GM18861 (cell line): Measurements from ENCODE around the gene RBM25.
"Not testable (repeated sequence)": the region's sequence is repeated elsewhere in the genome, so short reads cannot be mapped to it uniquely, and the experiment has no call there.

ENCODE experiments used
- ATAC-seq: cut with Tn5 transposase; IDR thresholded peaks from one replicate; pipeline ENCODE4 v1.9.1; 2021; ENCODE audit not compliant: unreplicated experiment

The RBM25 gene

DNA sequence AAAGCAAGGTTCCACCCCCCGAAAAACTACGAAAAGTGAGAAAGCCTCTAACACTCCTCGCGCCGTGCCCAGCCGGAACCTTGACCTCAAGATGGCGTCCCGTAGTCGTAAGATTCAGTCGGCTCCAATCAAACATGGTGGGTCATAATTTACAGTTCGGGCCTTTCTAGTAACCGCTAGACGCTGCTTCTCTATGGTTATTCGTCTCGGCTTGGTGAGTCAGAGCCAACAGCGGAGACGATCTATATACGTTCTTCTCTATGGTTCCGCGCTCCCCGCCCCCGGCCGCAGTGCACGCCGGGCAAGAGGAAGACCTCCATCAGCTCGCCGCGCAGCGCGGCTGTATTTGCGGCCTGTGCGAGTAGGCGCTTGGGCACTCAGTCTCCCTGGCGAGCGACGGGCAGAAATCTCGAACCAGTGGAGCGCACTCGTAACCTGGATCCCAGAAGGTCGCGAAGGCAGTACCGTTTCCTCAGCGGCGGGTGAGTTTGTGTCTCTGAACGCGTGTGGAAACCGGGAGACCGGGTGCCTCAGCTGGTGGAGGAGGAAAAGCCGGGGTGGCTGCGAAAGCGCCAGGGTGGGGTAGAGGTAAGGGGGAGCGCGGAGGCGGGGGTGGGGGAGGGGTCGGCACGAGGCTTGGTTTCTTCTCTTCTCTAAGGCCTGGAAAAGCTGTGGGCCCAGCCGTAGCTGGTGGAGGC is at the start of gene RBM25:
RBM25 (plus strand) TSS at position 311 of the 698 bp plus-strand sequence. CDS start 13,108 bp downstream, outside the sequence.
- peak; percentile 95 for ATAC-seq

DNA sequence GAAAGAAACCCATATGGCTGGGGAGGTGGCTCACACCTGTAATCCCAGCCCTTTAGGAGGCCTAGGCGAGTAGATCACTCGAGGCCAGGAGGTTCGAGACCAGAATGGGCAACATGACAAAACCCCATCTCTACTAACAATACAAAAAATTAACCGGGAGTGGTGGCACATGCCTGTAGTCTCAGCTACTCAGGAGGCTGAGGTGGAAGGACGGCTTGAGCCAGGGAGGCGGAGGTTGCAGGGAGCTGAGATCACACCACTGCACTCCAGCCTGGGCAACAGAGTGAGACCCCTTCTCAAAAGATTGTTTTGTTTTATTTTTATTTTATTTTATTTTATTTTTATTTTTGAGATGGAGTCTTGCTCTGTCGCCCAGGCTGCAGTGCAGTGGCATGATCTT is 47.1 kb upstream of the RBM25 start:
- not testable (repeated sequence) for ATAC-seq

DNA sequence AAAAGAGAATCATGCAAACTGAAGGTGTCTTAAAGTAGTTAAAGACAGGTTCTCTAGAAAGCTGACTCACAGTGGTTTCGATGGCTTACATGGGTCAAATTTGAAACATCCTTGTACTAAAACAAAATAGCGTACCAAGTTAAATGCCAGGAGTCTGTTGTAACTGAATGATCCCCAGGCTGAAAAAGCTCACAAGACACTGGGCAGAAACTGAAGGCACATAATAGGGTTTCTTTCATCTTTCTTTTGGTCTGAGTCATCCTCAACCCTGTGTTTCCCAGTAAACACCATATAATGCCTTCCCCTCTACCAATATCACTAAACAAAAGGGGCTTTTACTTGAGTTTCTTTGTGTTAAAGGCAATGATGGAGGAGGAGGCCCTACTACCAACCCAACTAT is 44.2 kb upstream of the RBM25 start:
- peak; percentile 93 for ATAC-seq

DNA sequence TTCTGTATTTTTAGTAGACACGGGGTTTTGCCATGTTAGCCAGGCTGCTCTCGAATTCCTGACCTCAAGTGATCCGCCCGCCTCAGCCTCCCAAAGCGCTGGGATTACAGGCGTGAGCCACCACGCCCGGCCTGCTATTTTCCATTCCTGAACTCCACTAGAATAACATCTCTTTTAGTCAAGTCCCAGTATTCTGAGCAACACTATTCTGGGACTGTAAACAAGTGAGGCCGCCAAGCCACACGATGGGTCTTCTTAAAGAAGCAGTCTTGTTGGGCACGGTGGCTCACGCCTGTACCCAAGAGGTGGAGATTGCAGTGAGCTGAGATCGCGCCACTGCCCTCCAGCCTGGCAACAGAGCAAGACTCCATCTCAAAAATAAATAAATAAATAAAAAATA is 42.8 kb upstream of the RBM25 start:
- not testable (repeated sequence) for ATAC-seq

DNA sequence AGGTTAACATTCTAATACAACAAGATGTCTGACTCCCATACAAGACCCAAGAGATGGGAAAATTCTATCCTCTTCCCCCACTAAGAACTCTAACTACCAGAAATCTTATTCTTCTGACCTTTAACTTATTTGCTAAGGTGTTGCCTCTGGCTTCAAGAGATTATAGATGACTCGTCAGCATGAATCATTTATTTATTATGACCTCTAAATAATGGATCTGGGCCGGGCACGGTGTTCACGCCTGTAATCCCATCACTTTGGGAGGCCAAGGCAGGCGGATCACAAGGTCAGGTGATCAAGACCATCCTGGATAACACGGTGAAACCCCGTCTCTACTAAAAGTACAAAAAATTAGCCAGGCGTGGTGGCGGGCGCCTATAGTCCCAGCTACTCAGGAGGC is 42.3 kb upstream of the RBM25 start:
- not testable (repeated sequence) for ATAC-seq

DNA sequence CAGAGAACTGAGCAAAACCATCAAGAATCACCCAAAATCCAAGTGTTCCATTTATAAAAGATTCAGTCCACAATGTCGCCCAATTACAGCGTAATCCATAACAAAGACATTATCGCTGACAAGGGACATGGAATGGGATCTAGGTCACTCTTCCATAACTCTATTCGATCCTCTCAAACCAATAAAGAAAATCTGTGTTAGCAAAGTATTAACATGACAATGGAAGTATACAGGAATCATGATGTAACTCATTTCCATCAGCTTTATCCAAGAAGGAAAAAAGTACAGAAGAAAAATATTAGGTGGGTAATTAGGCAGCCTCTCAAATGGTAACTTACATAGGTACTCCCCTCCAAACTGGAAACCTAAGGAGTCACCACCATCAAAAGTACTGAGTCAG is 36.3 kb upstream of the RBM25 start:
- ATAC-seq: no peak

DNA sequence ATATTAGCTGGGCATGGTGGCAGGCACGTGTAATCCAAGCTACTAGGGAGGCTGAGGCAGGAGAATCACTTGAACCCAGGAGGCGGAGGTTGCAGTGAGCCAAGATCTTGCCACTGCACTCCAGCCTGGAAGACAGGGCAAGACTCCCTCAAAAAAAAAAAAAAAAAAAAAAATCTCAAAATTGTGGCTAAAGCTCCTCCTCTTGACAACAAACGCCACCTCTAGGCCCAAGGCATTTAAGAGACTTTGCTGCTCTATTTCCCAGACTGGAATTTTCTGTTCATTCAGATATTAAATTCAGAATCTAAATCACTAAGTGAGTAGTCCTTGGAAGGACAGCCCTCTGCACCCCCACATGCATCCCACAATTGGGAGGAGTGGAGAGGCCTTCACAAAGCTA is 32.8 kb upstream of the RBM25 start:
- no peak for ATAC-seq

DNA sequence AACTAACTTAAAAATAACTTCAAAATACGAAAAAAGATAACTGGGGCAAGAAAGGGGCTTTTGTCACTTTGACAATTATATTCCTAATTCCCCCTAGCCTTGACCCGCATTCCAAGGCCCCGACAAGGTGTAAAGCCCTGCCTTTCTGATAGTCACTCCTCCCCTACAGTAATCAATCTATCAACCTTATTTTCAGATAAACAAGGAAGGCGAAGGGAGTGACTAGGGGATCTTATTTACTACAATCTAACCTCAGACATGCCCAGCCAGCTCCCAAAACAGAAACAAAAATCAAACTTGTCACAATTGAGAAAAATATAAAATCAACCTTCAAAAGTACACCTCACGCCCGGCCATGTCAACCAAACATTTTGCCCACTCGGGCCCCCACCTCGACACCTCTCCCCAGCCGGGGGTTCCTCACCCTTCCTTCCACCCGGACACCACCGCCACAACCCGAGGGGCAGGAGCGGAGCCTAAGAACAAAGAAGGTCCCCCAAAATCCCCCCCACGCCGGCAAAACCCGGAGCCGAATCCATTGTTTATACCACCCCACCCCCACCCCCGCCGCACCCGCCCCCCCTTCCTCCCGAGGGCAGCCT is 32.0 kb upstream of the RBM25 start:
- ATAC-seq: no peak

DNA sequence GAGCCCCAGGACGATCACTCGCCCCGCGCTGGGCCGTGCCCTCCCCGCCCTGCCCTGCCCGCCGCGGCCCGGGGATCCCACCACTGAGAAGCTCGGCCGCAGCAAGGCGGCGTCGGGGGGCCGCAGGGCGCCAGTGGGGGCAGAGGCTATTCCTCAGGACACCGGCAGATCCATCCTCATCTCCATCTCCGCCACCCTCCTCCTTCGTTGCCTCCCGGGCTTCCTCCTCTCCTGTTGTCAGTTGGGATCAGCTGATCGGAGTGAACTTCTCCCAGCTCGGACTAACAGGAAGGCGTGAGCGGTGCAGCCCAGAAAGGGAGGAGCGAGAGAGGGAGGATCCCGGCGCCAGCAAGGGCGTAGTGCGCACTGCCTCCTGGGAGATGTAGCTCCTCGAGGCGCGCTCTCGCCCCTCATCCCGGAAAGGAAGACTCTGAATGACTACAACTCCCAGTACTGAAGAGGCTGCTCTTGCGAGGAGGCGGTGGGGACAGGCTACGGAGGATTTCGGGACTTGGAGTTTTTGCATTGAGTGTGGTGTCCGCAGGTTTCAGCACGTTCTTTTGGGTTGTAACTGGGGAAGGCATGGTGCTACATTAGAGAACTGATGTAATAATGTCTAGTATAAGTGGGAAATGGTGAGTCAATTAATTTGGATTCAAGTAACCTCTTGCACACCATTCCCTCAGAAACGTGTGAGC is 31.3 kb upstream of the RBM25 start, which contains the start of gene ZFYVE1:
ZFYVE1 (minus strand) TSS at position 262 of the 698 bp plus-strand sequence. CDS start 2,598 bp downstream, outside the sequence.
- ATAC-seq: peak; percentile 97

DNA sequence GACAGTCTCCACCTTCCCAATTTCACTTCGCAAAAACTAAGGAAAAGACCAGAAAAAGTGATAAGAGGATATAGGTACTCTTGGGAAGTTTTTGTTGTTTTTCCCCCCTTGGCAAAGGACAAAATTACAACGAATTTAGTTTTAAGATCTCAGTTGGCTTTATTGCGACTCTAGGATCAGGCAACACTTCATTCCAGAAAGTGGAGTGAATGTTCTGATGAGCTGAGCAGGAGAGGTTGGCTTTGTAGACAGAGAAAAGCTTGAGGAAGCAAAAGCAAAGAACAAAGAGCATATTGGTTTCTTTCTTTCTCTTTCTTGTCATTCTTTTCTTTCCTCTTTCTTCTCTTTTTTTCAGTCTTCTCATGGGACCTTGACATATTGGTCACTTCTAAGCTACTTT is 30.8 kb upstream of the RBM25 start:
- ATAC-seq: no peak

DNA sequence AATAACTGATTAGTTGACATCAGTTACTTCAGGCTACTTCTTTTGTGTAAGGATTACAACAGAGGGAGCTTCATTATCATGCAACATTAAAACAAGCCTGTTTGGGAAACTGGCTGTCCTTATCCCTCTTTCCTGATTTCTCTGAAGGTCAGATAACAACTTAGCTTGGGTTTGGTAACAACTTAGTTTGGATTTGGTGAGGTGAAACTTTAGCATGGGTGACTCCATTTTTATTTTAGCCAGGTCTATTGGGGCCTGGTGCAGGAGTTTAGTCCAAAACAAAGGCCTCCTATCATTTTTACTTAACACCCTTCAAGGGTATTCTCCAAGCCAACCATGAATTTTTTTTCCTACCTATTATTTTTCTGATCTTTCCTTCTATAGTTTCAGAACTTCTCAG is 30.4 kb upstream of the RBM25 start:
- ATAC-seq: no peak

DNA sequence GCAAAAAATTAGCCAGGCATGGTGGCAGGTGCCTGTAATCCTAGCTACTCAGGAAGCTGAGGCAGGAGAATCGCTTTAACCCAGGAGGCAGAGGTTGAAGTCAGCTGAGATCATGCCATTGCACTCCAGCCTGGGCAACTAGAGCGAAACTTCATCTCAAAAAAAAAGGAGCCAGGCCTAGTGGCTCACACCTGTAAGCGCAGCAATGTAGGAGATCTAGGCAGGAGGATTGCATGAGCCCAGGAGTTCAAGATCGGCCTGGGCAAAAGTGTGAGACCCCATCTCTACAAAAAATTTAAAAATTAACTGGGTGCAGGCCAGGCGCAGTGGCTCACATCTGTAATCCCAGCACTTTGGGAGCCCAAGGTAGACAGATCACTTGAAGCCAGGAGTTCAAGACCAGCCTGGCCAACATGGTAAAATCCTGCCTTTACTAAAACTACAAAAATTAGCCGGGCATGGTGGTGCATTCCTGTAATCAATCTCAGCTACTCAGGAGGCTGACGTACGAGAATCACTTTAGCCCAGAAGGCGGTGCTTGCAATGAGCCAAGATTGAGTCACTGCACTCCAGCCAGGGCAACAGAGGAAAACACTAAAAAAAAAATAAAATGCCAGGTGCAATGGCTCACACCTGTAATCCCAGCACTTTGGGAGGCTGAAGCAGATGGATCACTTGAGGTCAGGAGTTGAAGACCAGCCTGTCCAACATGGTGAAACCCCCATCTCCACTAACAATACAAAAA is 21.5 kb upstream of the RBM25 start:
- ATAC-seq: not testable (repeated sequence)

DNA sequence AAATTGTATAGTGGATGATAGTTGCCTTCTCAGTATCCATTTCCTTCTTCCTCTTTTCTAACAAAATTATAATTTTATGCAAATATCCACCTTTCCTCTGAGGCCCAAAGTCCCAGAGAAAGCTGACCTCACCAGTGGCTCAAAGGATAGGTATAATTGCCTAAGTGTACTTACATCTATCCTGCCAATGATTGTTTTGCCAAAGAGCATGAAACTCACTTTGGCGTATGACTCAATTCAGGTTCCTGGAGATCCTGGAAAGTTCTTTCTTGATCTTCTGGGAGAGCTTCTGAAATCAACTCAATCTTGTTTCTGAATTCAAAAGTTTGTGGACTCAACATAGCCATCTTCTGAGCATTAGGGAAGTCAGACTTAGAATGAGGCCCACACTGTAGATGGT is 10.5 kb upstream of the RBM25 start:
- ATAC-seq: no peak

DNA sequence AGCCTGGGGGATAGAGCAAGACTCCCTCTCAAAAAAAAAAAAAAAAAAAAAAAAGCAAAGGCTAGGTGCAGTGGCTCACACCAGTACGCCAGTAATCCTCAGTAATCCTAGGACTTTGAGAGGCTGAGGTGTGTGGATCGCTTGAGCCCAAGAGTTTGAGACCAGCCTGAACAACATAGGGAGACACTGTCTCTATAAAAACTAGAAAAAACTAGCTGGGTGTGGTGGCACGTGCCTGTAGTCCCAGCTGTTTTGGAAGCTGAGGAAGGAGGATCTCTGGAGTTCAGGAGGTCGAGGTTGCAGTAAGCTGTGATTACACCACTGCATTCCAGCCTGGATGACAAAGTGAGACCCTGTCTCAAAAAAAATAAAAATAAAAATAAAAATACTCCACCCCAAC is 8.9 kb upstream of the RBM25 start:
- ATAC-seq: no peak

DNA sequence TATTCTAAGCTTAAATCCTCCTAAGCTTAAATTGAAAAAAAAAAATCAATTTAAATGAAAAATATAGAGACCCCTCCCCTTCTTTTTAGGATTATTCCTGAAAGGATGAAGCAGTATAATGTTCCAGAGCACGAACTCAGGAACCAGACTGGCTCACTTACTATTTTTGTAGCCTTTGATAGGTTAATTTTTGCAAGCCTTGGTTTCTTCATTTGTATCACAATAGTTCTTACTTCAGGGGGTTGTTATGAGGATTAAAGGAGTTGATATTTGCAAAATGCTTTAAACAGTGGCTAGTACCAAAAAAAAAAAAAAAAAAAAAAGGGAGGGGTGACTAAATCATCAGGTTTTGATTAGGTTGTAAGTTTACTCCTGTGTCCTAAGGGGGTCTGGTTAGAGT is 3.1 kb upstream of the RBM25 start:
- ATAC-seq: no peak

DNA sequence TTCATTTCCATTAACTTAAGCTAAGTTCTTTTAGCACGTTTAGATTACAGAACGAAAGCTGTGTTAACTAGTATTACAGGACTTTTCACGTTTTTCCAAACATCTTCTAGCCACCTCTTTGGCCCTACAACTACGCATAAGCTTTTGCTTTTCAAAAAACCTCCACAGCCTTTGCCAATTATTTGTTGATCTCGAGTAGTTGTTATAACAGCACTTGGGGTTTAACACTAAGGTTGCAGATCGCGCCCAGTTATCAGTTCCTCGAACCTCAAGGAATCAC is 450 bp upstream of the RBM25 start:
- ATAC-seq: no peak

DNA sequence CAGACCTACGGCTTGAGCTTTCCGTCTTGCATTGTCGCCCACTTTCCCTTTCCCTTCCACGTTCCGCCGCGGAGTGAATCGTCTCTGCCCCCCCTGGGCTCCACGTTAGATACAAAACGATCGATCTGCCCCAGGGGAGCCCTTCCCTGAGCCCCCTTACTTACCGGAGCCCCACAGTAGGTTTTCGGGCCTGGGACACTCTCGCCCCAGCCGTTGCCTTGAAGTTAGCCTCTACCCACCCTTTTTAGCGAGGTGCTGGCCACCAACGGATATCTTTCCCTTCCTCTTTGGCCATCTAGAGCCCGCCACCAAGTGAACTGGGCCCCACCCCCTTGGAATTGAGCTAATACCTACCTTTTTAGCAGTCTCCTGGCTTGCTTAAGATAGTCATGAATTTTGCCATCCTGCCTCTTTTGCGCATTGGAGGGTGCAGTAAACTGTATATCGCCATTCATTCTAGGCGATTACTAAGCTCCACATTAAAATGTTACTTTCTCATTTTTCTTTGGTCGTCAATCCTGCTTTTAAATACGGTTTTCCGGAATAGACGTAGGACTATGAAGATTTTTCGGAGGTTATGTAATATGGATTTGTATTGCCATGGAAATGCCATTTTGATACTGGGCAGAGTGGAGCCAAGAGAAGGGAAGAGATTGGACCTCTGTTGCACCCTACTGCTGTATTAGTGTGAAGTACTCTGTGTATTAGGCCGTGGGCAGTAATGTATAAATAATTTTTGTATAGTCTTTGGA is 764 bp downstream of the RBM25 start:
- no peak for ATAC-seq

DNA sequence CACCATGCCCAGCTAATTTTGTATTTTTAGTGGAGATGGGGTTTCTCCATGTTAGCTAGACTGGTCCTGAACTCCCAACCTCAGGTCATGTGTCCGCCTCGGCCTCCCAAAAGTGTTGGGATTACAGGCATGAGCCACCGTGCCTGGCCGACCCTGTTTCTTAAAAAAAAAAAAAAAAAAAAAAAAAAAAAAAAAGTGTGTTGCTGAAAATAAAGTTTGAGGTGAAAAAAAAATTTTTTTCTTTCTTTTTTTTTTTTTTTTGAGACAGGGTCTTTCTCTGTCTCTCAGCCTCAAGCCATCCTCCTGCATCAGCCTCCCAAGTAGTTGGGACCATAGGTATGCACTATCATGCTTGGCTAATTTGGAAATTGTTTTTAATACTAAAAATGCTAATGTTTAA is 11.3 kb downstream of the RBM25 start:
- ATAC-seq: no peak

DNA sequence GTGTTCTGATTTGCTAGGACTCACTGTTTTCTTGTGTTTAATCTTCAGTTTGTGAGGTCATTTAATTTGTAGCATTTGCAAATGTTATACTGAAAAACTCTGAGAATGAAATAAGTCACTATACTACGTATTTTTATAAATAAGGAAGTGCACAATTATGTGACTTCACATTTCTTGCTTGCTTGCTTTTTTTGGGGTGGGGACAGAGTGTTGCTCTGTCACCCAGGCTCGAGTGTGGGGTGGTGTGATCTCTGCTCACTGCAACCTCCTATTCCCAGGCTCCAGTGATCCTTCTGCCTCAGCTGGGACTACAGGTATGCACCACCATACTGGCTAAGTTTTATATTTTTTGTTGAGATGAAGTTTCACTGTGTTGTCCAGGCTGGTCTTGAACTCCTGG is 32.7 kb downstream of the RBM25 start:
- no peak for ATAC-seq

DNA sequence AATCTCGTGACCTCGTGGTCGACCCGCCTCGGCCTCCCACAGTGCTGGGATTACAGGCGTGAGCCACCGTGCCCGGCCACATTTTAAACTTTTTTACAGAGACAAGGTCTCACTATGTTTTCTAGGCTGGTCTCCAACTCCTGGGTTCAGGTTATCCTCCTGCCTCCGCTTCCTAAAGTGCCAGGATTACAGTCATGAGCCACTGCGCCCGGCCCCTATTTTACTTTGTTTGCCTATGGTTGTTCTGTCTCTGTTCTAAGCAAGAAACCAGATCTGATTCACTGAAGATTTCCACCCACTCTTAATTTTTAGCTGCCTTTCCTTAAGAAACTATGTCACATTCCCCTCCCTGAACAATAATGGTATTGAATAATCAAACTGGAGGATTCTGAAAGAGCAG is 39.1 kb downstream of the RBM25 start:
- ATAC-seq: no peak

DNA sequence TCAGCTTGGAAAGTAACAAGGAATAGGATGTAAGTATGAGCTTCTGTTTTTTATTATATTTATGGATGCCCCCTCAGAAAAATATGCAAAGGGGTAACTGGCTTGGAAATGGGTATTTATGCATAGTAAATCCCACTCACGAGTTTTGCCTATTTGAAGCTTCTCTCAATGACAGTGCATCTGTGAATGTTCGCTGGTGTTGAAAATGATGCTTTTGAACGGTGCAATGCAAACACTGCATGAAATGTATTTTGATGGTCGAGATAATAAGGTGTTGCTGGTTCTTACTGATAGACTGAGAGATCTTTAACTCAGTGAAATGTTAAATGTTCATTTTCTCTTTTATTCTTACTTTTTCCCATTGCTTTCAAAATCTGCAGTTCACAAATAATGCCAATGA is 42.0 kb downstream of the RBM25 start:
- no peak for ATAC-seq
